GM12878 (cell line): ENCODE results near the gene GCA. TPM values are rescaled to one million over a fixed set of nuclear protein-coding genes. Genes with fewer than 3 reads are reported as not detected.
A peak's percentile ranks its signal among the peaks of the same experiment; 100 is the strongest.

Experiments used
- ETV6 ChIP-seq, 2 experiments: fragments of 450-650 bp in 1 of 2; IDR thresholded peaks in 1 of 2; conservative IDR thresholded peaks in 1 of 2; 2 replicates each; pipeline ENCODE4 v1.6.1; 2014; ENCODE audit warnings: antibody characterized with exemption in 1 of 2, borderline replicate concordance in 1 of 2, low read depth in 1 of 2, mild to moderate bottlenecking in 1 of 2, moderate library complexity in 1 of 2
- ZNF207 ChIP-seq: fragments of 450-650 bp; IDR thresholded peaks from 2 replicates; pipeline ENCODE4 v1.6.1; 2014; ENCODE audit warnings: antibody characterized with exemption, mild to moderate bottlenecking, borderline replicate concordance
- ZNF274 ChIP-seq: IDR thresholded peaks from one replicate; pipeline ENCODE4 v1.8.0; 2011; ENCODE audit not compliant: insufficient read length, insufficient read depth
- polyA plus RNA-seq, 11 experiments: library from polyadenylated mRNA; depleted of rRNA in 4 of 11; unstranded in 6 of 11; stranded (reverse) in 5 of 11; fragments of >200 nt; fragmentation: Nextera tagmentation in 4 of 11; fragmentation: Illumina TruSeq in 1 of 11; extraction: Ambion mirVana in 4 of 11; extraction: Trizol in 1 of 11; gene quantifications; 1 replicate in 1 of 11; 2 replicates in 10 of 11; pipeline versions ENCODE4 v1.2.1 to v1.2.3, GENCODE V29; 2011 to 2016; ENCODE audit warnings: inconsistent platforms in 2 of 11, missing spikeins in 2 of 11, low read depth in 1 of 11
- total RNA-seq, 4 experiments: library from RNA; depleted of rRNA in 3 of 4; stranded (reverse); fragments of >200 nt in 3 of 4; fragmentation: Illumina TruSeq in 1 of 4; extraction: Trizol in 1 of 4; gene quantifications; 2 replicates each; pipeline versions ENCODE4 v1.2.1 to v1.2.3, GENCODE V29; 2013 to 2021
- TF ChIP-seq, protein P1 (sequence below): fragments of 450-650 bp; IDR thresholded peaks from 2 replicates; pipeline ENCODE4 v1.6.1; 2017; ENCODE audit warnings: mild to moderate bottlenecking, low read depth, inconsistent platforms; ENCODE audit not compliant: poor library complexity, severe bottlenecking
- TF ChIP-seq, protein P2 (sequence below): IDR thresholded peaks from 2 replicates; pipeline ENCODE4 v1.6.1; 2012; ENCODE audit warnings: low read depth, low read length, improper control_type of control experiment

The GCA gene
- total and polyA plus RNA-seq, 10 of the 15 experiments (the other 5 are each of a cell fraction or from before 2014, with no cell fraction given): 20.6 to 81.9 (median 32.0) TPM

DNA sequence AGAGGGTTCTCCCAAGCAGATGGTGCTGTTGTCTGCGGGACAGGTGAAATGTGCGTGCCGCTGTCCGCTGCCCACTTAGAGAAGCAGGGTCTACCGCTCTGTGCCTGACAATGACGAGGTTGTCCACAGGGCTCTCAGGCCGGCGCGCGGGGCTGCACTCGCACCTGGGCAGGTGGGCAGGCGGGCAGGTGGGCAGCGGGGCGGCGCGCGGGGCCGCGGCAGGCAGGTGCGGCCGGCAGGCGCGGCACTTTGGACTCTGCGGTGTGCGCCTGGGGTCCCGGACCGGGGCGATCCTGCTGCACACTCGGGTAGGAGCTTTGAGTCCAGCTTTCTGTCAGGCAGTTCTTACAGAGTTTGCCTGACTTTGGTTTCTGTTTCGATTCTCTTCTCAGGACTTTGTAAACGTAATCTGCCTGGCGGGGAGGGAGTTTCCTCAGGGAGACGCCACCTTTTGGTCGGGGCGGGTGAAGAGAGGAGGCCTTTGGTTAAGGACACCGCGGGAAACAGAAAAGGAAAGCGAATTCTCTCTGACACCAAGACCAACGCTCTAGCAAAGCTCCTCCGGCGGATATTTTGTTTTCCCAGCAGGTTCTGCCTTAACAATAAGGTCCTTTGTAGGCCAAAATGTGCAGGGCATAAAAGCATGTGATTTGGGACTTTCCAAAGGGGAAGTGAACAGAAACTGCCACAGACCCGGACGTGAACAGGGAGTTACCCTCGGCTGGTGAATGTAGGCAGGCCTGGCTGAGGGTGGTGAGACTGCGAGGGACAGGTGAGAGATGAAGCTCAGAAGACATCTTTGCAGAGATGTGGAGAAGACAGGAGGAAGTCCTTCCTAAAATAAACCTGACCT, 25.4 kb upstream of the GCA start, which contains the start of gene IFIH1 (continued):
- TF ChIP-seq, protein P1, sequence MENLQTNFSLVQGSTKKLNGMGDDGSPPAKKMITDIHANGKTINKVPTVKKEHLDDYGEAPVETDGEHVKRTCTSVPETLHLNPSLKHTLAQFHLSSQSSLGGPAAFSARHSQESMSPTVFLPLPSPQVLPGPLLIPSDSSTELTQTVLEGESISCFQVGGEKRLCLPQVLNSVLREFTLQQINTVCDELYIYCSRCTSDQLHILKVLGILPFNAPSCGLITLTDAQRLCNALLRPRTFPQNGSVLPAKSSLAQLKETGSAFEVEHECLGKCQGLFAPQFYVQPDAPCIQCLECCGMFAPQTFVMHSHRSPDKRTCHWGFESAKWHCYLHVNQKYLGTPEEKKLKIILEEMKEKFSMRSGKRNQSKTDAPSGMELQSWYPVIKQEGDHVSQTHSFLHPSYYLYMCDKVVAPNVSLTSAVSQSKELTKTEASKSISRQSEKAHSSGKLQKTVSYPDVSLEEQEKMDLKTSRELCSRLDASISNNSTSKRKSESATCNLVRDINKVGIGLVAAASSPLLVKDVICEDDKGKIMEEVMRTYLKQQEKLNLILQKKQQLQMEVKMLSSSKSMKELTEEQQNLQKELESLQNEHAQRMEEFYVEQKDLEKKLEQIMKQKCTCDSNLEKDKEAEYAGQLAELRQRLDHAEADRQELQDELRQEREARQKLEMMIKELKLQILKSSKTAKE: peak; percentile 81
- TF ChIP-seq, protein P2, sequence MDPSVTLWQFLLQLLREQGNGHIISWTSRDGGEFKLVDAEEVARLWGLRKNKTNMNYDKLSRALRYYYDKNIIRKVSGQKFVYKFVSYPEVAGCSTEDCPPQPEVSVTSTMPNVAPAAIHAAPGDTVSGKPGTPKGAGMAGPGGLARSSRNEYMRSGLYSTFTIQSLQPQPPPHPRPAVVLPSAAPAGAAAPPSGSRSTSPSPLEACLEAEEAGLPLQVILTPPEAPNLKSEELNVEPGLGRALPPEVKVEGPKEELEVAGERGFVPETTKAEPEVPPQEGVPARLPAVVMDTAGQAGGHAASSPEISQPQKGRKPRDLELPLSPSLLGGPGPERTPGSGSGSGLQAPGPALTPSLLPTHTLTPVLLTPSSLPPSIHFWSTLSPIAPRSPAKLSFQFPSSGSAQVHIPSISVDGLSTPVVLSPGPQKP: no peak
- TF ChIP-seq ZNF274: no peak
- TF ChIP-seq ETV6 (conservative IDR thresholded peaks at IDR 0.05 in 1 of 2, IDR thresholded peaks at IDR 0.05 in 1 of 2; ENCODE audit: borderline replicate concordance in 1 of 2, low read depth in 1 of 2): peak in 1 of 2 experiments; percentile 67; a peak in 1 of 4 replicates
- no peak; the same call in none of the 2 replicates for TF ChIP-seq ZNF207
- TF ChIP-seq, all 136 proteins: peak for 81
